Endothelial cell of umbilical vein (primary cell): ENCODE results near the gene SLC35E2B. TPM values are rescaled to one million over a fixed set of nuclear protein-coding genes. Genes with fewer than 3 reads are reported as not detected.

Experiments
- BruUV-seq: library from RNA; stranded (reverse); fragments of 400-500 nt; replicated peaks from 2 replicates; lab custom pipeline; 2021; lab: Mats Ljungman, UMichigan
- CTCF ChIA-PET: fragments of 300-600, 350-600 bp; sonication (Branson Sonifier 250); formaldehyde crosslinking; loops from one replicate; lab custom pipeline; 2021; ENCODE audit warnings: antibody characterized with exemption, inconsistent platforms; lab: Charles Lee
- POLR2A ChIA-PET: fragments of 300-600, 350-600 bp; sonication (Branson Sonifier 250); formaldehyde crosslinking; loops from one replicate; lab custom pipeline; 2021; ENCODE audit warnings: antibody characterized with exemption, inconsistent platforms; lab: Charles Lee
- DNase-seq: peaks from one replicate; pipeline ENCODE4 v3.0.0-alpha.2; 2011; ENCODE audit warnings: low read depth, low spot score
- FAIRE-seq: peaks from 2 replicates; lab custom pipeline; 2011; peaks lifted over from hg19 to GRCh38; lab: Jason Lieb, UNC
- H2AFZ ChIP-seq: 2 replicates; pipeline ENCODE4 v1.6.0; 2012; ENCODE audit warnings: low read depth, low read length, control low read depth, inconsistent platforms
- H3K27ac ChIP-seq: 2 replicates; pipeline ENCODE4 v1.5.1; 2011; ENCODE audit warnings: low read depth, mild to moderate bottlenecking, control low read depth, low read length, moderate library complexity; ENCODE audit not compliant: insufficient read depth
- H3K27me3 ChIP-seq, 2 experiments: 2 replicates each; pipeline versions ENCODE4 v1.6.0 to v1.6.1; 2011; ENCODE audit warnings: low read length in 2 of 2, mixed read lengths in 1 of 2; ENCODE audit not compliant: control insufficient read depth in 2 of 2, insufficient read depth in 2 of 2
- H3K36me3 ChIP-seq, 2 experiments: 2 replicates in 1 of 2; 3 replicates in 1 of 2; pipeline ENCODE4 v1.5.1; 2011; ENCODE audit warnings: low read length in 2 of 2, mild to moderate bottlenecking in 1 of 2, moderate library complexity in 1 of 2; ENCODE audit not compliant: control insufficient read depth in 2 of 2, insufficient read depth in 2 of 2; ENCODE audit errors: extremely low read depth in 1 of 2
- H3K4me1 ChIP-seq: 3 replicates; pipeline ENCODE4 v1.5.1; 2011; ENCODE audit warnings: mild to moderate bottlenecking, low read length; ENCODE audit not compliant: control insufficient read depth, insufficient read depth; ENCODE audit errors: extremely low read depth
- H3K4me2 ChIP-seq: 2 replicates; pipeline ENCODE4 v1.6.1; 2011; ENCODE audit warnings: low read length, control low read depth, mixed read lengths; ENCODE audit not compliant: insufficient read depth
- H3K4me3 ChIP-seq, 3 experiments: fragments of 200-600 bp in 1 of 3; sonication (generic), shearing (Covaris generic) in 1 of 3; replicated peaks in 1 of 3; 2 replicates each; pipeline ENCODE4 v1.5.1; 2011 to 2016; ENCODE audit warnings: control low read depth in 3 of 3, low read length in 3 of 3, mild to moderate bottlenecking in 2 of 3, inconsistent platforms in 1 of 3, low read depth in 1 of 3, moderate library complexity in 1 of 3; ENCODE audit not compliant: insufficient read depth in 1 of 3
- H3K79me2 ChIP-seq: 2 replicates; pipeline ENCODE4 v1.6.0; 2012; ENCODE audit warnings: low read length, inconsistent platforms; ENCODE audit not compliant: control insufficient read depth, insufficient read depth
- H3K9ac ChIP-seq: replicated peaks from 2 replicates; pipeline ENCODE3; 2011; ENCODE audit warnings: low read length, control low read depth; ENCODE audit not compliant: insufficient read depth; ENCODE audit errors: extremely low read depth
- H3K9me1 ChIP-seq: replicated peaks from 3 replicates; pipeline ENCODE4 v1.6.0; 2011; ENCODE audit warnings: mild to moderate bottlenecking, low read length; ENCODE audit not compliant: control insufficient read depth, insufficient read depth; ENCODE audit errors: extremely low read depth
- H3K9me3 ChIP-seq: replicated peaks from 2 replicates; pipeline ENCODE4 v1.5.1; 2012; ENCODE audit warnings: low read length, inconsistent platforms; ENCODE audit not compliant: control insufficient read depth, insufficient read depth
- H4K20me1 ChIP-seq: replicated peaks from 2 replicates; pipeline ENCODE3; 2011; ENCODE audit warnings: mild to moderate bottlenecking, low read length; ENCODE audit not compliant: control insufficient read depth, insufficient read depth; ENCODE audit errors: extremely low read depth
- EZH2 ChIP-seq: IDR thresholded peaks from 2 replicates; pipeline ENCODE4 v1.6.1; 2012; ENCODE audit warnings: borderline replicate concordance, low read depth, mild to moderate bottlenecking, moderate library complexity, low read length, inconsistent platforms; ENCODE audit not compliant: severe bottlenecking
- FOS ChIP-seq: IDR thresholded peaks from 2 replicates; pipeline ENCODE4 v1.6.1; 2011; ENCODE audit warnings: mild to moderate bottlenecking, low read length, moderate library complexity, borderline replicate concordance; ENCODE audit not compliant: insufficient read depth
- GATA2 ChIP-seq: IDR thresholded peaks from 2 replicates; pipeline ENCODE4 v1.7.0; 2011; ENCODE audit warnings: low read depth, mild to moderate bottlenecking, moderate library complexity, mixed read lengths, low read length; ENCODE audit not compliant: insufficient read length, insufficient read depth
- JUN ChIP-seq: IDR thresholded peaks from 2 replicates; pipeline ENCODE4 v1.6.1; 2011; ENCODE audit warnings: borderline replicate concordance, low read depth; ENCODE audit not compliant: insufficient read length, insufficient read depth
- MAX ChIP-seq: IDR thresholded peaks from 2 replicates; pipeline ENCODE4 v1.6.1; 2011; ENCODE audit not compliant: insufficient read depth, insufficient read length
- MYC ChIP-seq: IDR thresholded peaks from one replicate; pipeline ENCODE4 v1.6.1; 2011; ENCODE audit warnings: mild to moderate bottlenecking, low read depth, low read length
- POLR2A ChIP-seq: IDR thresholded peaks from 2 replicates; pipeline ENCODE4 v1.6.1; 2012; ENCODE audit warnings: low read depth, mild to moderate bottlenecking, control low read depth, low read length
- POLR2AphosphoS5 ChIP-seq: IDR thresholded peaks from 2 replicates; pipeline ENCODE4 v1.6.1; 2012; ENCODE audit warnings: low read depth, mild to moderate bottlenecking, control low read depth, low read length, moderate library complexity; ENCODE audit not compliant: insufficient read depth
- dilution Hi-C: fragments of 300-500 bp; cut with MboI; formaldehyde crosslinking; loops from one replicate; pipeline ENCODE4 v1.15.0; 2019; ENCODE audit warnings: low sequenced_read_pairs; ENCODE audit not compliant: extremely low pct_ligation_motif_present
- intact Hi-C: fragments of 100-400 bp; cut with micrococcal nuclease; formaldehyde crosslinking; loops from one replicate; pipeline ENCODE4 v1.10.0; 2022
- polyA plus RNA-seq, 4 experiments: library from polyadenylated mRNA; depleted of rRNA in 3 of 4; stranded (reverse) in 3 of 4; unstranded in 1 of 4; fragments of >200 nt; gene quantifications; 2 replicates each; pipeline versions ENCODE4 v1.2.1 to v1.2.3, GENCODE V29; 2011 to 2012; ENCODE audit warnings: missing spikeins in 1 of 4
- total RNA-seq: library from RNA; stranded (reverse); gene quantifications from 2 replicates; pipeline ENCODE4 v1.2.3, GENCODE V29; 2021
- TF ChIP-seq, protein P1 (sequence below), 2 donors: IDR thresholded peaks; 1 replicate in 1 of 2; 2 replicates in 1 of 2; pipeline ENCODE4 v1.5.1; 2011; ENCODE audit warnings: low read length in 2 of 2, mild to moderate bottlenecking in 2 of 2, moderate library complexity in 2 of 2, control low read depth in 1 of 2, inconsistent platforms in 1 of 2, low read depth in 1 of 2; ENCODE audit not compliant: insufficient read depth in 1 of 2; ENCODE audit errors: extremely low read depth in 1 of 2

Gene SLC35E2B
- total and polyA plus RNA-seq, 2 donors (not counting 3 experiments of a cell fraction or from before 2014, with no cell fraction given), result 28.0 to 51.2 TPM

DNA sequence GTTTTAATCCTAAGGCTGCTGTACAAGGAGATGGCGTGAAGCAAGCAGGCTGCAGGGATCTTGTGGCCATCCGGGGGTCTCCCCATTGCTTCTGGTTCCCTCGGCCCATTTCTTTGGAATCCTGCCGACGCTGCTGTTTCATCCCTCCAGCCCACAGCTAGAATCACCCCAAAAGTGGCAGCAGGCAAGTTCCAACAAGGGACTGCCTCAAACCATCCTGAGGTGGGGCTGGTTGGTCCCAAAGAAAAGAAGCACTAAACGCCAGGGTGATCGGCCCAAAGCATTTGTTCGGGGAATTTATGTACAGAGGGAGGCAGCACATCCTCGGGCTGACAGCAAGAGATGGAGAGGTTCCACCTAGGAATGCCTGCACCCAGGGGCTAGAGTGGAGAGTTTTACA lies 81.8 kb downstream of the SLC35E2B start:
- no TSS peak for BruUV-seq
- Histone ChIP-seq H3K79me2 (no peaks in the 10 kb centered on the region), H3K4me2 (no peak overlapping the region), H3K9ac (no peak overlapping the region), H3K27ac (no peak overlapping the region), H4K20me1 (no peaks in the 10 kb centered on the region), H3K4me1 (peaks cover 11% of the 10 kb centered on the region), H3K9me3 (no peaks in the 10 kb centered on the region), H2AFZ (no peak overlapping the region), H3K9me1 (no peaks in the 10 kb centered on the region), H3K36me3 (no peaks in the 10 kb centered on the region), H3K27me3 (no peaks in the 10 kb centered on the region), H3K4me3 (no peak overlapping the region)
- CTCF ChIA-PET, result no interaction called here
- FAIRE-seq (no peak), DNase-seq (no peak)
- intact Hi-C loops (no loop called here), dilution Hi-C loops (no loop called here)
- POLR2A ChIA-PET, result no interaction called here
- TF ChIP-seq GATA2 (no peak), FOS (no peak), POLR2AphosphoS5 (no peak), POLR2A (no peak), MYC (no peak), JUN (no peak), MAX (no peak), EZH2 (no peak)
- TF ChIP-seq, protein P1, sequence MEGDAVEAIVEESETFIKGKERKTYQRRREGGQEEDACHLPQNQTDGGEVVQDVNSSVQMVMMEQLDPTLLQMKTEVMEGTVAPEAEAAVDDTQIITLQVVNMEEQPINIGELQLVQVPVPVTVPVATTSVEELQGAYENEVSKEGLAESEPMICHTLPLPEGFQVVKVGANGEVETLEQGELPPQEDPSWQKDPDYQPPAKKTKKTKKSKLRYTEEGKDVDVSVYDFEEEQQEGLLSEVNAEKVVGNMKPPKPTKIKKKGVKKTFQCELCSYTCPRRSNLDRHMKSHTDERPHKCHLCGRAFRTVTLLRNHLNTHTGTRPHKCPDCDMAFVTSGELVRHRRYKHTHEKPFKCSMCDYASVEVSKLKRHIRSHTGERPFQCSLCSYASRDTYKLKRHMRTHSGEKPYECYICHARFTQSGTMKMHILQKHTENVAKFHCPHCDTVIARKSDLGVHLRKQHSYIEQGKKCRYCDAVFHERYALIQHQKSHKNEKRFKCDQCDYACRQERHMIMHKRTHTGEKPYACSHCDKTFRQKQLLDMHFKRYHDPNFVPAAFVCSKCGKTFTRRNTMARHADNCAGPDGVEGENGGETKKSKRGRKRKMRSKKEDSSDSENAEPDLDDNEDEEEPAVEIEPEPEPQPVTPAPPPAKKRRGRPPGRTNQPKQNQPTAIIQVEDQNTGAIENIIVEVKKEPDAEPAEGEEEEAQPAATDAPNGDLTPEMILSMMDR (IDR thresholded peaks at IDR 0.05; ENCODE audit: extremely low read depth in 1 of 2, insufficient read depth in 1 of 2, low read depth in 1 of 2, low read length in 2 of 2), result no peak
